GM12873 (cell line): ENCODE measurements around the gene CRNN.

Experiments
- TF ChIP-seq, protein P1 (sequence below): IDR thresholded peaks from 2 replicates; pipeline ENCODE4 v1.5.1; 2012; ENCODE audit warnings: low read depth, mild to moderate bottlenecking, moderate library complexity, low read length, control low read depth; ENCODE audit not compliant: insufficient read depth; ENCODE audit errors: missing control alignments

Gene CRNN

DNA sequence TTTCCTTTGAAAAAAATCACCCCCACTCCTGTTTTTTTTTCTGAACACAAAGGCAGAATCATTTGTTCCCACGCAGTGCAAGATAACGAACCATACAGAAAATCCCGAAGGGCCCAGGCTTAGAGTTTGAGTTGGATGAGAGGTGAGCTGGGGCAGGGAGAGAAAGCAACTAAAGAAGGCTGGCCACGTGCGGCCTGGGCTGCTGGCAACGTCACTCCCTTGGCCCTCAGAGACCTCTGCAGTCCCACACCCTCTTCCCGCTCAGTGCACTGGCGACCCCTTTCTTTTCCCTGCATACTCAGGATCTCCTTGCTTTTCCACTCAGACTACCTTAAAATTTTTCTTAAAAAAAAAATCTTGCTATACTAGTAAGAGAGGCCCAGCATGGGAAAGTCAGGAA is 28.2 kb upstream of the CRNN start:
- TF ChIP-seq, protein P1, sequence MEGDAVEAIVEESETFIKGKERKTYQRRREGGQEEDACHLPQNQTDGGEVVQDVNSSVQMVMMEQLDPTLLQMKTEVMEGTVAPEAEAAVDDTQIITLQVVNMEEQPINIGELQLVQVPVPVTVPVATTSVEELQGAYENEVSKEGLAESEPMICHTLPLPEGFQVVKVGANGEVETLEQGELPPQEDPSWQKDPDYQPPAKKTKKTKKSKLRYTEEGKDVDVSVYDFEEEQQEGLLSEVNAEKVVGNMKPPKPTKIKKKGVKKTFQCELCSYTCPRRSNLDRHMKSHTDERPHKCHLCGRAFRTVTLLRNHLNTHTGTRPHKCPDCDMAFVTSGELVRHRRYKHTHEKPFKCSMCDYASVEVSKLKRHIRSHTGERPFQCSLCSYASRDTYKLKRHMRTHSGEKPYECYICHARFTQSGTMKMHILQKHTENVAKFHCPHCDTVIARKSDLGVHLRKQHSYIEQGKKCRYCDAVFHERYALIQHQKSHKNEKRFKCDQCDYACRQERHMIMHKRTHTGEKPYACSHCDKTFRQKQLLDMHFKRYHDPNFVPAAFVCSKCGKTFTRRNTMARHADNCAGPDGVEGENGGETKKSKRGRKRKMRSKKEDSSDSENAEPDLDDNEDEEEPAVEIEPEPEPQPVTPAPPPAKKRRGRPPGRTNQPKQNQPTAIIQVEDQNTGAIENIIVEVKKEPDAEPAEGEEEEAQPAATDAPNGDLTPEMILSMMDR: no peak

DNA sequence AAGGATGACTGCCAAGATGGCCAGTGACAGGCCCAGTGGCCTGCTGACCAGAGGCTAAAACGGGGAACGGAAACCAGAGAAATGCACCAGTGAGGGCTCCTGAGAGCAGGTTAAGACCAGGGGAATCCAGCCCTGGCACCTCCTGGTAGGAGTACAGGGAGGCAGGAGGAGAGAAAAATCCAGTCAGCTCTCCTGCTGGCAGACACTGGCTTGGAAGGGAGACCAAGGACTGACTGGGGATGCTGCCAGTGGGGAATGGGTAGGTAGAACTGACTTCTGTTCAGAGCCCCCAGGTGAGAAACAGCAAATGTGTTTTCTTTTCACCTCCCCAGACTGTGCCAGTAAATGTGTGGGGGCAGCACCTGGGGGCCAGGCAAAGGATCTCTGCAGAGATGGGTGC is 27.7 kb upstream of the CRNN start:
- TF ChIP-seq, protein P1: no peak

DNA sequence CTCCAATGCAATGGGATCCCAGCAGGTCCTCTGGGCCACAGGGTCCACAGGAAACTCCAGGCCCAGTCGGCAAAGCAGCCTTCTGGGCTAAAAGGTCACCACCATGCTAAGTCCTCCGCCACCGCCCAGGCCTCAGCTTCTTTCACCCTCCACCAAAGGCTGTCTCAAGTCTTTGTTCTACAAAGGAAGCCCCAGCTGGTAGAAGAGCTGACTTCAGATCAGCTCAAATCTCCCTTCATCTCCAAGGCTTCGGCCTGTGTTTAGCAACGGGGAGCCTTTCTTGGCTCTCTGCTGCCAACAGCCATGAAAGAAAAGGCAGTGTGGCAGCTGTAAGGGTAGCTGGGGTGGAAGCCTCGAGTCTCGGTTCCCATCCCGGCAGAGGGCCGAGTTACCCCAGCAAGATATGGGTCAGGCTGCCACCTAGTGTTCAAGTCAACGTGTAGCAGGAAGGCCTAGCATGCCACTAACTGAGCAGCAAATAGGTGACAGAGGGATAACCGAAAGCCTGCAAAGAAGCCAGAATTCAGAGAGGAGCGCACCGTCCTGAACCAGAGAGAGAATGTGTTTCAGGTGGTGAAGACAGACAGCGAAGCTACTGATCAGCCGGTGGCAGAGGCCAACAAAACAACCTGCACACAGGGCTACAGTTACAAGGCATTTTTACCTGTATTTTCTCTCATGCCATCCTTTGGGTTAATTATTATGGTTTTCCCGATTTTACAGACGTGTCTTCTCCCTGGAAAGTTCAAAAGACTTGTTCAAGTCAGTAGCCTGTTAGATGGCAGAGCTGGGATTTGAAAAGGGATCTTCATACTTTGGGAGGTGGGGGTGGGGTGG is 26.8 kb upstream of the CRNN start:
- TF ChIP-seq, protein P1: peak; percentile 95

DNA sequence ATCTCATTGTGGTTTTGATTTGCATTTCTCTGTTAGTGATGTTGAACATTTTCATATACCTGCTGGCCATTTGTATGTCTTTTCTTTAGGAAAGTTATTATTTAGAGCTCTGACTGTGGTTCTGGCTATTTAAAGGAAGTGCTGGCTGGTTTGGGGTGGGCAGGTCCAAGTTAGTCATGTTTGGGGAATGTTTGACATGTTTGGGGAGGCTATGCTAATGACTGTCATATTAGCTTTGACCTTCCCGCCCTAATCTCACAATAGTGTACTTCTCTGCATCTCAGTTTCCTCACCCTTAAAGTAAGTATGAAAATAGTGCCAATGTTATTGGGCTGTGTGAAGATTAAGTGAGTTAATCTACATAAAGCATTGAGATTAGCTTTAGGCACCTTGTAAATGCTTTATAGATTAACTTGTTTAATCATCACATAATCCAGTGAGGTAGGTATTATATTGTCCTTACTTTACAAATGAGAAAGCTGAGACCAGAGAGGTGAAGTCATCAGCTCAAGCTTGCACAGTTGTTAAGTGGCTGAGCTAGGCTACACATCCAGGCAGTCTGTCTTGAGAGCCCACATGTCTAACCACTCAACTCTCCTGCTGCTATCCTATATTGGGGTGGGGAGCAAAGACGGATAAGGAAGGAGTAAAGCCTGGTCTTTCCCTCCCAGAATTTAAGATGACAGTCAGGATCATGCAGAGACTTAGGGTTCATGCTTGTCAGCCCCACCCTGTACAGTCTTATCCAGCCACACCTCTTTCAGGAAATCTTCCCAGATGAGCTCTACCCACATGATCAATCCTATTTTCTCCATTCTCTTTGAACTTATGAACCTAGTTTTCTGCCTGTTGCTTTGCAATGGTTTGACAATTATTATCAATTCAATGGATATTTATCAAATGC is 22.8 kb upstream of the CRNN start:
- TF ChIP-seq, protein P1: no peak

DNA sequence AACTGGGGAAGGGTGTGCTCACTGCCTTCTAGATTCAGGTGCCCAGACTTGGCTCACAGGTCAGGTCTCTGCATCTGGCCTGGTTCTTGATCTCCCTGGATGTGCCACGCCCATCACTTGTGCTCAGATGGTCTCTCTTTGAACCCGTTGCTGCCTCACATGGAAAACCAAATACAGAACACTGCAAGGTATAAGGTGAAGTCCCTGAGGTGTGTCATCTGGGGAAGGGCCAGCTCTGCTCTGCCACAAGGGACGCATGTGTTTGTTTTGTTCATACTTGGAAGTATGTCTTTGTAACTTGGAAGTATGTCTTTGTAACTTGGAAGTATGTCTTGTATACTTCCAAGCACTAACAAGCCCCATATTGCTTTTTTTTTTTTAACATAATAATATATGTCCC is 13.4 kb upstream of the CRNN start:
- TF ChIP-seq, protein P1: no peak

DNA sequence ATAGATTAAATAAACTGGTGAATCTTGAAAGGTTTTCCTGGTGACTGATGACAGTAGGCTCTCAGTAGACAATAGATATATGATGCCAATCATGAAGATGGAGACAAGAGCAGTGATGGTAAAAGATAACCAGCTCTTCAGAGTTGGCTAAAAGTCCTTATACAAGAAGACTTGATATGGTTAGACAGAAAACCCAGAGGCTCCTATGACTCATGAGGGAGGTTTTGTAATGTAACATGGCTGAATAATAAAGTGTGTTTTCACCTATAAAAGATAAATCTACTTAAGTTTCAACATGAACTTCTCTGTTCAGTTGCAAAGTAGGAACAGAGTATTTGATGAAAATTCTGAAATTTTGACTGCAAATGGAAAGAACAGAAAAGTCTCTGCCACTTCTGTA is 12.7 kb upstream of the CRNN start:
- TF ChIP-seq, protein P1: no peak

DNA sequence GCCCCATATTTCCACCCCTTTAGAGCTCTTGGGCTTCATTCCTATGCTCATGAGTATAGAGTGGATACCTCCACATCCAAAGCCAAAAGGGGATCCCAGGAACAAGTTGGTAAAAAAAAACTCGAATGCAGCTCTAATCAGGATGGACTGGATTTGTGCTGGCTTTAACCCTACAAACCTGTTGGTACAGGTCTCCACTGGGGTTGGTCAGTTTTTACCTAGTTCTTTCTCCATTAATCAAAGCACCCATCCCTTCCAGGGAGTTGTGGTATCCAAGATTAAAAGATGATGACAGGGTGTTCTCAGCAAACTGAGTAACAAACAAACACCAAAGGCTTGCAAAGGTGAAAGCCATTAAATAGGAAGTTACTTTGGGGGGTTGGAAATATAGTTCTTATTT is 5.9 kb upstream of the CRNN start:
- TF ChIP-seq, protein P1: no peak
